Measurements from ENCODE around the gene CHRNA4.

Gene CHRNA4

GRCh38 chr20:63298731-63299312 lies 62.3 kb downstream of the CHRNA4 start:
- peaks cover 6% of the 10 kb centered on the region for H3K9me3 ChIP-seq (ENCODE audit: low read length)
- no peak overlapping the region for H3K4me3 ChIP-seq (ENCODE audit: low read depth in 1 of 2, low read length in 2 of 2)
- no peak overlapping the region for H3K9ac ChIP-seq (ENCODE audit: low read length)
- no peaks in the 10 kb centered on the region for H3K36me3 ChIP-seq (ENCODE audit: insufficient read depth, low read length)
- H3K27me3 ChIP-seq (ENCODE audit: control insufficient read depth in 1 of 2, insufficient read depth in 2 of 2, low read length in 2 of 2): peaks cover 0 to 49% of the 10 kb centered on the region in 2 donors
- H3K27ac ChIP-seq (ENCODE audit: low read depth, low read length): no peak overlapping the region
- H3K4me1 ChIP-seq (ENCODE audit: insufficient read depth, low read length): no peaks in the 10 kb centered on the region

DNA sequence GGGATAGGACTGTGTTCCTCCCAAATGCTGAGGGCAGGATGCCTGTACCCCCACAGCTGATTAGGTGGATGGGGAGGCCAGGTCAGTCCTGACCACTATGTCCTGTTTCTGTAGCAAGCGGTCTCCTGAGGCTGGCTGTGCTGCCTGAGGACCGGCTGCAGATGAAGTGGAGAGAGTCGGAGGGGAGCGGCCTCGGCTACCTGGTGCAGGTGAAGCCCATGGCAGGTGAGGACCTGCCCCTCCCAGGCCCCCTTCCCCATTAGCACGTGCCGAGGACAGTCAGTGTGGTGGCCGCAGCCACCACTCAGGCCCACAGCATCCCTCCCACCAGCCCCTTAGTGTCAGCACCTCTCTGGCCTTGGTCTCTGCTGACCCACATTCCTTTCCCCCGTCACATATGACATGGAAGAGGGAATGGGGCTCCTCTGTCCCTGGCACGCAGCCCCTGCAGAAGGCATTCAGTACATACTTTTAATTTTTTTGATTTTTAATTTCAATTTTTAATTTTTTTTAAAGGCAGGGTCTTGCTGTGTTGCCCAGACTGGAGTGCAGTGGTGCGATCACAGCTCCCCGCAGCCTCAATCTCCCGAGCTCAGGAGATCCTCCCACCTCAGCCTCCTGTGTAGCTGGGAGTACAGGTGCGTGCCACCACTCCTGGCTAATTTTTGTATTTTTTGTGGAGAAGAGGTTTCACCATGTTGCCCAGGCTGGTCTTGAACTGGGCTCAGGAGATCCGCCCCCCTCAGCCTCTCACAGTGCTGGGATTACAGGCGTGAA lies 63.2 kb downstream of the CHRNA4 start:
- Histone ChIP-seq H3K27ac (ENCODE audit: low read depth, low read length) (no peak overlapping the region), H3K9me3 (ENCODE audit: low read length) (peaks cover 6% of the 10 kb centered on the region), H3K9ac (ENCODE audit: low read length) (no peak overlapping the region), H3K36me3 (ENCODE audit: insufficient read depth, low read length) (no peaks in the 10 kb centered on the region), H3K4me3 (ENCODE audit: low read depth in 1 of 2, low read length in 2 of 2) (no peak overlapping the region), H3K27me3 (ENCODE audit: control insufficient read depth in 1 of 2, insufficient read depth in 2 of 2, low read length in 2 of 2) (peaks cover 0 to 55% of the 10 kb centered on the region in 2 donors), H3K4me1 (ENCODE audit: insufficient read depth, low read length) (no peaks in the 10 kb centered on the region)

DNA sequence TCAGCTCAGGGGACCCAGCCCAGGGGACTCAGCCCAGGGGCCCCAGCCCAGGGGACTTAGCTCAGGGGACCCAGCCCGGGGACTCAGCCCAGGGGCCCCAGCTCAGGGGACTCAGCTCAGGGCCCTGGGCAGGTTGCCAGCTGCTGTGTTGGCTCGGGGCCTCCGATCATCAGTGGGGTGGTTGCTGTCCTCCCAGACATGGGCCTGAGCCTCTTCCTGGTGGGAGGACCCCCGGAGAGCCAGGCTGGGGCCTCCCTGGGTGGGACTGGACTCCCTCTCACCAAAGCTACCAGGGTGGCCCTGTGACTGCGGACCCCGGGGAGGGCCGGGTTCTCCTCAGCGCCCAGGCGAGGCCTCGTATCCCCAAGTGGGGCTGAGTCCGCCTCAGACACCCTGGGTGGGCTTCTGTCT lies 63.8 kb downstream of the CHRNA4 start:
- peaks cover 0 to 61% of the 10 kb centered on the region in 2 donors for H3K27me3 ChIP-seq (ENCODE audit: control insufficient read depth in 1 of 2, insufficient read depth in 2 of 2, low read length in 2 of 2)
- no peaks in the 10 kb centered on the region for H3K4me1 ChIP-seq (ENCODE audit: insufficient read depth, low read length)
- H3K9me3 ChIP-seq (ENCODE audit: low read length): peaks cover 6% of the 10 kb centered on the region
- H3K9ac ChIP-seq (ENCODE audit: low read length): no peak overlapping the region
- no peak overlapping the region for H3K4me3 ChIP-seq (ENCODE audit: low read depth in 1 of 2, low read length in 2 of 2)
- no peaks in the 10 kb centered on the region for H3K36me3 ChIP-seq (ENCODE audit: insufficient read depth, low read length)
- H3K27ac ChIP-seq (ENCODE audit: low read depth, low read length): no peak overlapping the region

DNA sequence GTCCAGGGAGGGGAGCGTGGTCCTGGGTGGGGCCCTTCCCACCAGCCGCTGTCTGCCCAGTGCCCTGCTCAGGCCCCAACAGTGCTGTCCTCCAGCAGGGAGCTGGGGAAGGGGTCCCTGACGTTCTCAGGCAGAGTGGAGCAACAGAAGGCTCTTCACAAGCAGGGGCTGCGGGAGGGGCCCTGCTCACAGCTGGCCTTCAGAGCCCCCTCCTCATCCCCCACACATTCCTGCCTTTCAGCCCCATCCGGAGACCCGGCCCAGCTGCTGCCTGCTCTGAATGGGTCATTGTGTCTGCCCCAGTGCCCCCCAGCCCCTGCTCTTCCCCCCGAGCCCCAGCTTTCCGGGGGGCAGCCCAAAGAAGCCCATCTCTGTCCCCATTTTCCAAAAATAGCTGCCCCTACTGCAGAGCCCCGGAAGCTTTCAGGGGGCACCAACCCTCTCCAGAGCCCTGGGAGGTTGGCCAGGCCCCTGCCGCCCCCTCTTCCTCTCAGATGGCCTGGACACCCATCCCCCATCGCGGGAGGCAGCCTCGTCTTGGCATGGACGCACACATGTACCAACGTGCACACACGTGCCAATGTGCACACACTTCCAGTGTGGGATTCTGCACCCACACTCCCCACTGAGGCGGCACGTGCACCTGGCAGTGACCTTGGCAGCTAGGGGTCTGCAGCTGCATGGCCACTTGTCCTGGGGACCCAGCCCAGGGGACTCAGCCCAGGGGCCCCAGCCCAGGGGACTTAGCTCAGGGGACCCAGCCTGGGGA lies 64.4 kb downstream of the CHRNA4 start:
- no peak overlapping the region for H3K27ac ChIP-seq (ENCODE audit: low read depth, low read length)
- H3K27me3 ChIP-seq (ENCODE audit: control insufficient read depth in 1 of 2, insufficient read depth in 2 of 2, low read length in 2 of 2): peaks cover 0 to 65% of the 10 kb centered on the region in 2 donors
- no peaks in the 10 kb centered on the region for H3K36me3 ChIP-seq (ENCODE audit: insufficient read depth, low read length)
- peaks cover 6% of the 10 kb centered on the region for H3K9me3 ChIP-seq (ENCODE audit: low read length)
- H3K4me1 ChIP-seq (ENCODE audit: insufficient read depth, low read length): no peaks in the 10 kb centered on the region
- no peak overlapping the region for H3K9ac ChIP-seq (ENCODE audit: low read length)
- H3K4me3 ChIP-seq (ENCODE audit: low read depth in 1 of 2, low read length in 2 of 2): no peak overlapping the region

DNA sequence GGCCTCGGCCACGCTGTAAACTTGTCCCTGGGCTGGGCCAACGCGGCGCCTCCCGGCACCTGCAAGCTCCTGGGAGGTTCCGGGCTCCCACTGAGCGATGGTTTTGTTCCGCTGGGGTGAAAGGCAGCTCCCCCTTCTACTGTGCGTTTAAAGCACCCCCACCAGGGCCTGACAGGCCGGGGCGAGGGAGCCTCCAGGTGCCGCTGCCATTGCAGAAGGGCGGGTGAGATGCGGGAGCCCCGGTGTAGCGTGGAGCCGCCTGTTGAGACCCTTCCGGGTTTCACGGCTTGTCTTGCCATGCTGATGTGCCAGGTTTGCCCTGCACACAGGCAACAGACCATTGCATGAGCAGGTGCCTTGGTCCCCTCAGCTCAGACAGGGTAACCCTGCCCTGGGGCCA lies 65.3 kb downstream of the CHRNA4 start:
- Histone ChIP-seq H3K4me1 (ENCODE audit: insufficient read depth, low read length) (no peaks in the 10 kb centered on the region), H3K9ac (ENCODE audit: low read length) (no peak overlapping the region), H3K27ac (ENCODE audit: low read depth, low read length) (no peak overlapping the region), H3K36me3 (ENCODE audit: insufficient read depth, low read length) (no peaks in the 10 kb centered on the region), H3K9me3 (ENCODE audit: low read length) (peaks cover 6% of the 10 kb centered on the region), H3K4me3 (ENCODE audit: low read depth in 1 of 2, low read length in 2 of 2) (no peak overlapping the region), H3K27me3 (ENCODE audit: control insufficient read depth in 1 of 2, insufficient read depth in 2 of 2, low read length in 2 of 2) (peaks cover 0 to 65% of the 10 kb centered on the region in 2 donors)

GRCh38 chr20:63295422-63295821 lies 65.7 kb downstream of the CHRNA4 start:
- Histone ChIP-seq H3K9ac (ENCODE audit: low read length) (no peak overlapping the region), H3K36me3 (ENCODE audit: insufficient read depth, low read length) (no peaks in the 10 kb centered on the region), H3K4me3 (ENCODE audit: low read depth in 1 of 2, low read length in 2 of 2) (no peak overlapping the region), H3K4me1 (ENCODE audit: insufficient read depth, low read length) (no peaks in the 10 kb centered on the region), H3K27ac (ENCODE audit: low read depth, low read length) (no peak overlapping the region), H3K27me3 (ENCODE audit: control insufficient read depth in 1 of 2, insufficient read depth in 2 of 2, low read length in 2 of 2) (peaks cover 0 to 65% of the 10 kb centered on the region in 2 donors), H3K9me3 (ENCODE audit: low read length) (peaks cover 6% of the 10 kb centered on the region)

DNA sequence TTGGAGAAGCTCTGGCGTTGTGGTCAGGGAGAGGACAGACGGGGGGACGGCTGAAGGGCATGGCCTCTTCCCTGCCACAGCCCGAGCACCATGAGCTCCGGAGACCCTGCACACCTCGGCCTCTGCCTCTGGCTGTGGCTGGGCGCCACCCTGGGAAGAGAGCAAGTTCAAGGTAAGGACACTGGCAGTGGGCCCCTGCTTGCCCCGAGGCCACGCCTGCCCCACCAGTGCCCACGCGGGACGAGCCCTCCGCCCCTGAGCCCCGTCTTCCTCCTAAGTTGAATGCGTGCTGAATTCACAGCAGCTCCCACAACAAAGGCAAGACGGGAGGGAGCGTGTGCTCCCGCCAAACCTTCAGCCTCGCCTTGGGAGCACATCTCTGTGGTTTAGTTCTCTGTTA lies 66.1 kb downstream of the CHRNA4 start:
- Histone ChIP-seq H3K27ac (ENCODE audit: low read depth, low read length) (no peak overlapping the region), H3K27me3 (ENCODE audit: control insufficient read depth in 1 of 2, insufficient read depth in 2 of 2, low read length in 2 of 2) (peaks cover 0 to 65% of the 10 kb centered on the region in 2 donors), H3K9ac (ENCODE audit: low read length) (no peak overlapping the region), H3K9me3 (ENCODE audit: low read length) (peaks cover 6% of the 10 kb centered on the region), H3K4me1 (ENCODE audit: insufficient read depth, low read length) (no peaks in the 10 kb centered on the region), H3K4me3 (ENCODE audit: low read depth in 1 of 2, low read length in 2 of 2) (no peak overlapping the region), H3K36me3 (ENCODE audit: insufficient read depth, low read length) (no peaks in the 10 kb centered on the region)

DNA sequence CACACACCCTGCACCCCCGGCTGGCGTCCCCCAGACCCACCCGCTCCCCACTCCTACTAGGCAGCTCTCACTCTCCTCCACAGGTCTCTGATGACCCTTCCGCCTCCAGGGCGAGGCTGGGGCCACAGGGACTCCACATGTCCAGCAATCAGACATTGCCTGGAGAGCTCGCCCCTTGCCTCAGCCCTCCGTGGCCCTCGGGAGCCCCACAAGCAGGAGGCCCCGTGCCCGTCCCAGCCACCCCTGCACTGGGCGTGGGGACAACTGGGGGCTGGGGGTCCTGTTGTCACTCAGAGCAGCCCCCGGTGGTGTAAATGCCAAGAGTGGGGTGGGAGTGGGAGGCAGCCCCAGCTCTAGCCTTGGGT lies 66.6 kb downstream of the CHRNA4 start:
- Histone ChIP-seq H3K27me3 (ENCODE audit: control insufficient read depth in 1 of 2, insufficient read depth in 2 of 2, low read length in 2 of 2) (peaks cover 0 to 65% of the 10 kb centered on the region in 2 donors), H3K27ac (ENCODE audit: low read depth, low read length) (no peak overlapping the region), H3K9ac (ENCODE audit: low read length) (no peak overlapping the region), H3K4me1 (ENCODE audit: insufficient read depth, low read length) (no peaks in the 10 kb centered on the region), H3K4me3 (ENCODE audit: low read depth in 1 of 2, low read length in 2 of 2) (no peak overlapping the region), H3K9me3 (ENCODE audit: low read length) (peaks cover 6% of the 10 kb centered on the region), H3K36me3 (ENCODE audit: insufficient read depth, low read length) (no peaks in the 10 kb centered on the region)

DNA sequence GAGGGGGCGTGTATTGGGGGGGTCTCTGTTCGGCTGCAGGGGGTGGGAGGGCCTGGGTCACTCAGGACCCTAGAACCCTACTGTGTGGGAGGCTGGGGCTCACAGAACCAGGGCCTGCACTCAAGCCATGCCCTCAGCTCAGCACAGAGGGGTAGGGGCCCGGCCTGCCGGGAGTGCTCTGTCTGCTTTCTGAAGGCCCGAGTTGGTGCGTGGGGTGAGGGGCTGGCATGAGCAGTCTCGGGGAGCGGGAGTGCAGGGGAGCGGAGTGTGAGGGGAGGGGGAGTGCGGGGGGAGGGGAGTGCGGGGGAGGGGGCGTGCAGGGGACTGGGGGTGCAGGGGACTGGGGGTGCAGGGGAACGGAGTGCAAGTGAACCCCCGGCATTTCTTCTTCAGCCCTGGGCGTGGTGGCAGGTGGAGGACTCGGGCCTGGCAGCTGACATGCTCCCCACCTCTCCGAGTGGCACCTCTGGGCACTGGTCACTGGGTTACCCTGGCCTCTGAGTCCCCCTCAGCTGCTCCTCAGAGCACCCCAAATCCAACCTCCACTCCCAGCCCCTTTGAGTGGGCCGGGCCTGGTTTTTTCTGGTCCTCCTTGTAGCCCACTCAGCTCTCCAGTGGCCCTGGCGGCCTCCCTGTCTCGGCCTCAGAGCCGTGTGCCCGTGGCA lies 67.1 kb downstream of the CHRNA4 start:
- Histone ChIP-seq H3K4me1 (ENCODE audit: insufficient read depth, low read length) (no peaks in the 10 kb centered on the region), H3K9me3 (ENCODE audit: low read length) (peaks cover 2% of the 10 kb centered on the region), H3K27me3 (ENCODE audit: control insufficient read depth in 1 of 2, insufficient read depth in 2 of 2, low read length in 2 of 2) (peaks cover 0 to 62% of the 10 kb centered on the region in 2 donors)

DNA sequence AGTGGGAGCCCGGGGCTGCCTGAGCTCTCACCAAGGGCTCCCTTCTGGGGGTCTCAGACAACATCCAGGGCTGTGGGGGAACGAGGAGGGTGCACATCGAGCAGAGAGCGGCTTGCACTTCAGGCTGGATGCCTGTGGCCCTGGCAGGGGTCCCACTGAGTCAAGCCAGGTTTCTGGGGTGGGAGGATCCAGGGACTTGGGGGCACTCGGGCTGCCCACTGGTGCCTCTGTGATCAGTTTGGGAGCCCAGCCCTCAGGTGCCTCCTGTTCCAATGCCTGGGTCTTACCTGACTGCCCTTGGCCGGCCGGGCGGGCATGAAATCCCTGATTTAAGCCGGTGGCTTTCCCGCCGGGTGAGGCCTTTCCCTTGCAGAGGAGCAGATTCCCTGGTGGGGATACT lies 67.7 kb downstream of the CHRNA4 start:
- Histone ChIP-seq H3K27me3 (ENCODE audit: control insufficient read depth in 1 of 2, insufficient read depth in 2 of 2, low read length in 2 of 2) (peaks cover 0 to 57% of the 10 kb centered on the region in 2 donors), H3K9ac (ENCODE audit: low read length) (no peak overlapping the region), H3K9me3 (ENCODE audit: low read length) (no peaks in the 10 kb centered on the region), H3K27ac (ENCODE audit: low read depth, low read length) (no peak overlapping the region), H3K36me3 (ENCODE audit: insufficient read depth, low read length) (peaks cover 5% of the 10 kb centered on the region), H3K4me3 (ENCODE audit: low read depth in 1 of 2, low read length in 2 of 2) (no peak overlapping the region), H3K4me1 (ENCODE audit: insufficient read depth, low read length) (no peaks in the 10 kb centered on the region)

More for the DNA sequence above, 67.1 kb downstream of the CHRNA4 start:
- Histone ChIP-seq H3K9ac (ENCODE audit: low read length) (no peak overlapping the region), H3K36me3 (ENCODE audit: insufficient read depth, low read length) (no peaks in the 10 kb centered on the region), H3K4me3 (ENCODE audit: low read depth in 1 of 2, low read length in 2 of 2) (no peak overlapping the region), H3K27ac (ENCODE audit: low read depth, low read length) (no peak overlapping the region)
